HG02610 (cell line): ENCODE results near the gene GYG1.

ENCODE experiments used
- ATAC-seq: cut with Tn5 transposase; IDR thresholded peaks from one replicate; pipeline ENCODE4 v1.9.1; 2021; ENCODE audit warnings: mild to moderate bottlenecking, moderate library complexity; ENCODE audit not compliant: unreplicated experiment

GYG1 gene

GRCh38 chr3:148991219-148992026 lies at the start of gene GYG1:
Gene GYG1 (plus strand): TSS chr3:148991540. CDS start chr3:148991641, 101 bp downstream.
- peak; percentile 92 for ATAC-seq

- ATAC-seq: peak; percentile 98
Measured at GRCh38 chr3:148943506-148944205, 47.7 kb upstream of the GYG1 start.

GRCh38 chr3:148945116-148945515 lies 46.2 kb upstream of the GYG1 start:
- no peak for ATAC-seq

GRCh38 chr3:148948913-148949657 lies 42.3 kb upstream of the GYG1 start:
- ATAC-seq: no peak

GRCh38 chr3:148950806-148951205 lies 40.5 kb upstream of the GYG1 start:
- no peak for ATAC-seq

- ATAC-seq: no peak
Measured at GRCh38 chr3:148951599-148952361, 39.6 kb upstream of the GYG1 start.

- no peak for ATAC-seq
Measured at GRCh38 chr3:148953094-148953493, 38.2 kb upstream of the GYG1 start.

GRCh38 chr3:148954981-148955380 lies 36.4 kb upstream of the GYG1 start:
- ATAC-seq: no peak

GRCh38 chr3:148955544-148956346 lies 35.6 kb upstream of the GYG1 start:
- ATAC-seq: no peak

GRCh38 chr3:148957586-148957985 lies 33.8 kb upstream of the GYG1 start:
- peak; percentile 47 for ATAC-seq

GRCh38 chr3:148958696-148959095 lies 32.6 kb upstream of the GYG1 start:
- no peak for ATAC-seq

GRCh38 chr3:148962513-148962912 lies 28.8 kb upstream of the GYG1 start:
- no peak for ATAC-seq

GRCh38 chr3:148964809-148965208 lies 26.5 kb upstream of the GYG1 start:
- ATAC-seq: no peak

GRCh38 chr3:148968321-148968720 lies 23.0 kb upstream of the GYG1 start:
- ATAC-seq: no peak

GRCh38 chr3:148970271-148970670 lies 21.1 kb upstream of the GYG1 start:
- ATAC-seq: no peak

GRCh38 chr3:148971401-148972163 lies 19.8 kb upstream of the GYG1 start:
- no peak for ATAC-seq

GRCh38 chr3:148974726-148975125 lies 16.6 kb upstream of the GYG1 start:
- no peak for ATAC-seq

- ATAC-seq: no peak
Measured at GRCh38 chr3:148975248-148975647, 16.1 kb upstream of the GYG1 start.

GRCh38 chr3:148975696-148976095 lies 15.6 kb upstream of the GYG1 start:
- ATAC-seq: no peak
